Transverse colon (tissue), 4 donors: ENCODE data around the gene PHF12.

Source experiments
- EP300 ChIP-seq: sonication (generic); formaldehyde crosslinking; IDR thresholded peaks from one replicate; pipeline ENCODE4 v1.6.1; 2017; ENCODE audit warnings: antibody characterized with exemption, low read depth
- POLR2A ChIP-seq: fragments of 450-650 bp; IDR thresholded peaks from one replicate; pipeline ENCODE4 v1.6.1; 2016; ENCODE audit warnings: antibody characterized with exemption, mild to moderate bottlenecking, moderate library complexity
- POLR2AphosphoS5 ChIP-seq, 3 donors: sonication (generic); formaldehyde crosslinking; IDR thresholded peaks; one replicate each; pipeline ENCODE4 v1.6.1; 2016; ENCODE audit warnings: antibody characterized with exemption in 3 of 3
- TF ChIP-seq, protein P1 (sequence below), 5 experiments: fragments of 200-600 bp in 3 of 5; fragments of 450-650 bp in 2 of 5; sonication (generic) in 3 of 5; IDR thresholded peaks; 1 replicate in 2 of 5; 2 replicates in 3 of 5; pipeline ENCODE4 v1.5.1; 2016 to 2017; ENCODE audit warnings: antibody characterized with exemption in 5 of 5, inconsistent platforms in 3 of 5, mild to moderate bottlenecking in 2 of 5, moderate library complexity in 1 of 5

DNA sequence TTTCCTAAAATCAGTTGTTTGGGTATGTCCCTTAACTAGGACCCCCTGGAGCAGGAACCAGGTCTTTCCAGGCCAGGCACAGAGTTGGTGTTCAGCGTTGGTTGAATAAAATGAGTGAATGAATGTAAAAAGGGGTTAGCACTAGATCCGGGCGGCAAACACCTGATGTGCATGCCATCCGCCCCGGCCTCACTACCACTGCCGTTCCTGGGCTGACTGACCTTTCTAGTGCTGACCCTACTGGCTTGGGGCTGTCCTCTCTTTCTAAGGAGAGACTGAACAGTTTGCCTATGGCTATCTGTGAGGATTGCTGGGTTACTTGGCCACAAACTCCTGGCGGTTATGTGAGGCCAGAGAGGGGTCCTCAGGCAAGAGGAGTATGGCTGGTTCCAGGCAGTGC lies 10.1 kb upstream of the PHF12 start:
- TF ChIP-seq, protein P1, sequence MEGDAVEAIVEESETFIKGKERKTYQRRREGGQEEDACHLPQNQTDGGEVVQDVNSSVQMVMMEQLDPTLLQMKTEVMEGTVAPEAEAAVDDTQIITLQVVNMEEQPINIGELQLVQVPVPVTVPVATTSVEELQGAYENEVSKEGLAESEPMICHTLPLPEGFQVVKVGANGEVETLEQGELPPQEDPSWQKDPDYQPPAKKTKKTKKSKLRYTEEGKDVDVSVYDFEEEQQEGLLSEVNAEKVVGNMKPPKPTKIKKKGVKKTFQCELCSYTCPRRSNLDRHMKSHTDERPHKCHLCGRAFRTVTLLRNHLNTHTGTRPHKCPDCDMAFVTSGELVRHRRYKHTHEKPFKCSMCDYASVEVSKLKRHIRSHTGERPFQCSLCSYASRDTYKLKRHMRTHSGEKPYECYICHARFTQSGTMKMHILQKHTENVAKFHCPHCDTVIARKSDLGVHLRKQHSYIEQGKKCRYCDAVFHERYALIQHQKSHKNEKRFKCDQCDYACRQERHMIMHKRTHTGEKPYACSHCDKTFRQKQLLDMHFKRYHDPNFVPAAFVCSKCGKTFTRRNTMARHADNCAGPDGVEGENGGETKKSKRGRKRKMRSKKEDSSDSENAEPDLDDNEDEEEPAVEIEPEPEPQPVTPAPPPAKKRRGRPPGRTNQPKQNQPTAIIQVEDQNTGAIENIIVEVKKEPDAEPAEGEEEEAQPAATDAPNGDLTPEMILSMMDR (IDR thresholded peaks at IDR 0.05): no peak
- TF ChIP-seq POLR2AphosphoS5 (IDR thresholded peaks at IDR 0.05) (no peak), EP300 (no peak), POLR2A (no peak)
